Heart left ventricle (tissue), 13 donors: ENCODE measurements around the gene ZNF274.

Source experiments
- CTCF ChIP-seq, 12 donors: fragments of 200-600 bp; sonication (generic) in 4 of 12; IDR thresholded peaks; one replicate each; pipeline versions ENCODE4 v1.5.0 to v1.8.0; 2018 to 2022; ENCODE audit warnings: antibody characterized with exemption in 12 of 12, mild to moderate bottlenecking in 5 of 12
- POLR2A ChIP-seq, 2 donors: fragments of 450-650 bp; IDR thresholded peaks; one replicate each; pipeline ENCODE4 v1.6.1; 2017; ENCODE audit warnings: antibody characterized with exemption in 2 of 2, mild to moderate bottlenecking in 2 of 2, moderate library complexity in 2 of 2
- donor health status: ischemic (EF 13 %, LVEDD 7.1; RV severe dilation, severe dysfunction).
- donor health status: DM: no; HTN: yes; CAD: no.
- donor health status: DM: no; HTN: no; CAD: no.
- donor health status: ischemic (EF 25% LVEDD 6.9; RV normal size, moderate dysfunction).
- donor health status: ischemic (EF 25% LVEDD 5.7; RV mildly dilated, moderate dysfunction).
- donor health status: ischemic (EF 35%, LVEDD 5.7; RV mildly dilated, moderate dysfunction).
- donor health status: nonischemic (EF 11% LVEDD 7.7; RV severe dilation, severe dysfunction).
- donor health status: DM: yes; HTN: yes; CAD: no.
- donor health status: PGD.
- donor health status: ischemic (EF 29% LVEDD 5.4; RV normal size, mild dysfunction).
- donor health status: nonischemic (EF 23%, LVEDD 6.1; RV moderate dilation, normal function).

- TF ChIP-seq CTCF (IDR thresholded peaks at IDR 0.05): no peak
- TF ChIP-seq POLR2A (IDR thresholded peaks at IDR 0.05): no peak
Observed at GRCh38 chr19:58261600-58261967, 78.7 kb downstream of the ZNF274 start.
